LNCAP (cell line): ENCODE data around the gene ETV3.

Source experiments
- TF ChIP-seq, protein P1 (sequence below): fragments of 450-650 bp; IDR thresholded peaks from 2 replicates; pipeline ENCODE4 v1.5.1; 2017; ENCODE audit warnings: mild to moderate bottlenecking

Gene ETV3

DNA sequence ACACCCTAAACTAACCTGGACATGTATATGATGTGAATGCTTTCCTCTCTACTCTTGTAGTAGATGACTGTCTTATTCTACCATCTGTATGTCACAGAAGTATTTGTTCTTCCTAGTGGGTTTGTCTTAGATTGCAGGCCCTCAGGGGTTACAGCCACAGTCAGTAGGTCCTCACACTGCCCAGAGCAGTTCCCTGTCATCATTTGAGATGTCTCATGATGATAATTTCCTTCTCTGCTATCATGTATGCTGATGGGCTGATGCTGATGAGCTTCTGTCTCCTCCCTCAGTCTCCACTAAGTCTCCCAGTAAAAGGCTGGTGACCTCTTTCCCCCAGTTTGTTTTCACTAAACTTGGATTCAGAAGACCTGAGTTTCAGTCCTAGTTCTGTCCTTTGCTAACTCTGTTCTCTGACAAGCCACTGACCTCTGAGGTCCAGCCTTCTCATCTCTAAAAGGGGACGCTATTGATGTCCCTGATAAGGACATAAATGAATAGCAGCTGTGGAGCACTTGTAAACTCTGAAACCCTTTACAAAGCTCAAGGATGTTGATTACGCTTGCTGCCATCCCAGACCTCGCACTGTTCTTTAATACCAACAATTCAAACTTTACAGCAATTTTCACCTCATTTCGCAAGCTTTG, 3.1 kb upstream of the ETV3 start:
- TF ChIP-seq, protein P1, sequence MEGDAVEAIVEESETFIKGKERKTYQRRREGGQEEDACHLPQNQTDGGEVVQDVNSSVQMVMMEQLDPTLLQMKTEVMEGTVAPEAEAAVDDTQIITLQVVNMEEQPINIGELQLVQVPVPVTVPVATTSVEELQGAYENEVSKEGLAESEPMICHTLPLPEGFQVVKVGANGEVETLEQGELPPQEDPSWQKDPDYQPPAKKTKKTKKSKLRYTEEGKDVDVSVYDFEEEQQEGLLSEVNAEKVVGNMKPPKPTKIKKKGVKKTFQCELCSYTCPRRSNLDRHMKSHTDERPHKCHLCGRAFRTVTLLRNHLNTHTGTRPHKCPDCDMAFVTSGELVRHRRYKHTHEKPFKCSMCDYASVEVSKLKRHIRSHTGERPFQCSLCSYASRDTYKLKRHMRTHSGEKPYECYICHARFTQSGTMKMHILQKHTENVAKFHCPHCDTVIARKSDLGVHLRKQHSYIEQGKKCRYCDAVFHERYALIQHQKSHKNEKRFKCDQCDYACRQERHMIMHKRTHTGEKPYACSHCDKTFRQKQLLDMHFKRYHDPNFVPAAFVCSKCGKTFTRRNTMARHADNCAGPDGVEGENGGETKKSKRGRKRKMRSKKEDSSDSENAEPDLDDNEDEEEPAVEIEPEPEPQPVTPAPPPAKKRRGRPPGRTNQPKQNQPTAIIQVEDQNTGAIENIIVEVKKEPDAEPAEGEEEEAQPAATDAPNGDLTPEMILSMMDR = no peak

DNA sequence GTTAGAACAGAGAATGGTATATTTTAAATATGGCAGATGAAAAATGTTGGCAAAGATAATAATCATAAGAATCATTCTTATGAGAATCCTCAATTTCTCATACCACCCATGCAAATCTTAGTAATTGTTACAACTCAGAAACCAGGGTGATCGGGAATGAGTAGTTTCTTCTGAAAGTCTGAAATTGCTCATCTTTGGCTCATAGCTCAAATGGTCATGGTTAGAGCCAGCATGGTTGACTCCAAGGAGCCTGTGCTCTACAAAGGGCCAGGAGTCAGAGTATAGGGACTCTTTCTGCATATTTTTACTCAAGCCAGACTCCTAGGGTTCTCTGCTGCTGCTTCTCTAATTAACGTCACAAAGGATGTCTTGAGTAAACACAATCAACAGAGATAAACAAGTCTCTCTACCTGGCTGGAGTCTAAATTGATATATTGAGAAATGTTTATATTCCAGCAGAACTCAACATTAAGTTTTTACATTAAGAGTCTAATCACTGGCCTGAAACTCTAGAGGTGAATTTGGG, 1.9 kb upstream of the ETV3 start:
- TF ChIP-seq, protein P1 = no peak

DNA sequence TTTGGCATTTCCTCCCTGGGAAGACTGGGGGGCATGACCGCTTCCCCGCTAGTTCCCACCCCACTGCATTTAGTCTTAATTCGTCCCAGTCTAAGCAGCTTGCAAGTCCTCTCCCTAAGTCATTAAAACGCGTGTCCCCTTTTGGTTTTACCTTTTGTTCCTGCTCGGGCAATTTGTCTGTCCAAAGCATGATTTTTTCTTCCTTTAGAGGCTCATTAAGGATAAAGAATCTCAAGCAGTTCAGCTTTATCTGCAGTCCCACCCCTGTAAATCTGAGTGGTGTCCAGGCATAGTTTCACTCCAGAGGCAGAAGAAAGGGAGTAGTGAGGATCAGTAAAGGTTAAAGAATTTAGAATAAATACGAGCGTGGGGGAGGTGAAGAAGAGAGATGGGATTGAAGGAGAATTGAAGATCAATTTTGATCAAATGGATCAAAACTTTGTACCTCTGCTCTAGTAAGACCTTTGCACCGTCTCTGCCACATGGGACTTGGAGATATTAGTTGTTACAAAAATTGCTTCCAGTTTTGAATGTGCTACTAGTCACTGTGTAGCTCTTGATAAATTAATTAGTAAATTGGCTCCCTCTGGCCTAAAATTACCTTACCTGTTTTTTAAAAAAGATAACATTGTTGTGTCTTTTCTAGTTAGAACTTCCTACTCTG, 989 bp upstream of the ETV3 start:
- TF ChIP-seq, protein P1 = no peak

DNA sequence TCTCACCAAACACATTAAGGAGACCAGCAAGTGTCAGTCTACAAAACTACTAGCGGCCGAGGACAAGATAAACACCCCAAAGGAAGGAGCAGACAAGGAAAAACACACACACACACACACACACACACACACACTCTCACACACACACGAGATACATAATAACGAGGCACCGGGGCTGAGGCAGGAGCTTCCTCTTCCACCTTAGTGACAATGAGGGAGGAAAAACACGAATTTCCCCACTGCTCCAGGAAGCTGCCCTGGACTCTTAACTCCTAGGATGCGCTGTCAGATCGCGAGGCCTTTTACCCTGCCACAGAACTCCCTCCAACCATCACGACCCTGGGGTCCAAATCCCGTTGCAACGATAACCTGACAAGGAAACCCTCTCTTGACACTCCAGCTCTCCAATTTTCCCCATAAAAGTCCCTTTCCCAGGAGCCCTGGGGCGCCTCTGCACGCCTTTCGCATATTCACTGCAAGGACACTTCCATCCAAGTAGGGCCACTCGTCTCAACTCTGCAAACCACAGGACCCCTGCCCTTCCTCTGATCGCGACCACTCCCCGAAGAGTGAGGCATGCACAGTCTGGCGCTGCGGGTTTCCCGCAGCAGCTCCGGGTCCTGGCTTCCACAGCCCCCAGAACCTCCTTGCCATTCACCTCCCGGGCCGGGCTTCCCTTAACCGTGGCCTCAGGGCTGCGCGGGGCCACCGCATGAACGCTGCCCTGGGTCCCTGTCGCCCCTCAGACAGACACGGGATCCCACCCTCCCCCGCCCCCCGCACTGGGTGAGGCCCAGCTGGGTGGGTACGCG, 581 bp downstream of the ETV3 start:
- TF ChIP-seq, protein P1 = no peak

DNA sequence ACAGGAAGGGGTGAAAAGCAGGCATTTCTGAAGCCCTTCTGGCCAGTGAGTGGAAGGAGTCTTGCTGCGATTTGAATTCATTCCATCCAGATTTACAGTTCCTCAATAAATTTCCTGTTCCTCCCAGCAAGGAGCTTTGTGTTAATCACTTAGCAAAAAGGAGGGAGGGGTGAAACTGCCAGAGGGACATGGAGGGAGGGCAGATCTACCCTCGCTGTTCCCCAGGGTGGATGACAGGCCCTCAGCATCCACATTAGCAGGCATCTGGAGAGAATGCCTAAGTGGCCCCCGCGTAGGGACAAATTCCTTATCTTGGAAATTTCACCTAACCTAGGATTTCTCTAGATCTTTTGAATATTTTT, 1.2 kb downstream of the ETV3 start:
- TF ChIP-seq, protein P1 = no peak

DNA sequence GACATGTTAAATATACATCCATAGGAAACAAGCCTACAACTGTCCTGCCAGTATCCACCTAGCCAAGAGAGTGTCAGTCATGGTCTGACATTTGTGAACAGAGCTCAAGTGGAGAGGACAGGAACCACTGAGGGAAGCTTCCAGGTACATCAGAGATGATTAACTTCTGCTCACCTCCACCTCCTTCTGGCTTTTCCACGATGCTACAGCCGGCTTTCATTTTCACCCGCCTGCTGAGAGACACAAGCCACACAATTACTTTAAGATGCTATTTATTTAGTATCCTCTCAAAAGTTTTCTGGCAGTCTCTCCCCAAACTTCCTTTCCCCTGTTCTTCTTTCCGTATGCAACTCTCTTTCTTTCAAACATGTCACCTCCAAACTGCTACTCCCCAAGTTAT, 2.1 kb downstream of the ETV3 start:
- TF ChIP-seq, protein P1 = peak; percentile 38

DNA sequence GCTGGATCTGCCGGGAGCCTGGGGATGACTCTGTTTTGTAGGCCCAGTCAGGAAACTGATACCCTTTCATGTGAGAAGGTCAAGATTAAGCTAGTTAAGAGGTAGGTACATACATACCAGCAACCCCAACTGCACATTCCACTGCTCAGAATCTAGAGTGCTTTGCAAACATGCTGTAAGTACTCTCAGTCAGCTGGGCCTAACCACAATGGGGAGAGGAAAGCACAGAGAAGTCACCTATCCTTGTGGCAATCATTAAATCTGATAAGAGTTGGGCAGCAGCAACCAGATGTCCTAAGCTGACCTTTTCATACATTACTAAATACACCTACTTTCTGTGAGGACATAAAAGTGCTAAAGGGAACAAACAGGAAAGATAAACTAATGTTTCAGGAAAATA, 2.5 kb downstream of the ETV3 start:
- TF ChIP-seq, protein P1 = no peak
